Activated T-cell treated with anti-CD3 and anti-CD28 coated beads, Interleukin-2, amount 50 U/mL, for 72 hours (primary cell): ENCODE results near the gene TBX15. TPM values are rescaled to one million over a fixed set of nuclear protein-coding genes. Genes with fewer than 3 reads are reported as not detected.
A peak's percentile ranks its signal among the peaks of the same experiment; 100 is the strongest.

Source experiments
- ATAC-seq, 2 donors: fragments of 150-1000 bp; cut with Tn5 transposase; replicated peaks in 1 of 2; 2 replicates each; pipeline ENCODE4 v1.10.0; 2021; ENCODE audit warnings: moderate library complexity in 2 of 2, mild to moderate bottlenecking in 1 of 2
- DNase-seq, 2 donors: peaks; one replicate each; pipeline ENCODE4 v3.0.0; 2021 to 2022; ENCODE audit warnings: mixed read lengths in 1 of 2
- H3K27ac Mint-ChIP-seq: one replicate; pipeline ENCODE4 v1.8.0; 2022; ENCODE audit warnings: mild to moderate bottlenecking, moderate library complexity, mixed read lengths
- H3K27me3 Mint-ChIP-seq: one replicate; pipeline ENCODE4 v1.8.0; 2022; ENCODE audit warnings: low read depth, mixed read lengths
- H3K36me3 Mint-ChIP-seq, 2 donors: one replicate each; pipeline ENCODE4 v1.8.0; 2022; ENCODE audit warnings: mixed read lengths in 2 of 2, mild to moderate bottlenecking in 1 of 2; ENCODE audit not compliant: insufficient read depth in 2 of 2
- H3K4me1 Mint-ChIP-seq: one replicate; pipeline ENCODE4 v1.8.0; 2022; ENCODE audit warnings: low read depth, mixed read lengths
- H3K4me3 Mint-ChIP-seq, 2 donors: one replicate each; pipeline ENCODE4 v1.8.0; 2022; ENCODE audit warnings: mild to moderate bottlenecking in 2 of 2, mixed read lengths in 2 of 2, moderate library complexity in 2 of 2
- H3K9me3 Mint-ChIP-seq, 2 donors: one replicate each; pipeline ENCODE4 v1.8.0; 2022; ENCODE audit warnings: mixed read lengths in 2 of 2
- total RNA-seq, 2 donors: library from RNA; stranded (reverse); gene quantifications; one replicate each; pipeline ENCODE4 v1.2.3, GENCODE V29; 2022

TBX15 gene
- total RNA-seq, 2 donors from 2014 or later, result 0.07 to 0.10 TPM

GRCh38 chr1:118987468-118988185, 516 bp downstream of the TBX15 start:
- ATAC-seq, result peak; percentile 32 to 37
- Mint-ChIP-seq H3K9me3 (peaks cover 1 to 2% of the 10 kb centered on the region in 2 donors), H3K4me1 (peaks cover 31% of the 10 kb centered on the region), H3K36me3 (peaks cover 9 to 28% of the 10 kb centered on the region in 2 donors), H3K27me3 (peaks cover 100% of the 10 kb centered on the region), H3K27ac (no peak overlapping the region), H3K4me3 (peak overlapping the region; percentile 60 to 82)
- no peak for DNase-seq

DNA sequence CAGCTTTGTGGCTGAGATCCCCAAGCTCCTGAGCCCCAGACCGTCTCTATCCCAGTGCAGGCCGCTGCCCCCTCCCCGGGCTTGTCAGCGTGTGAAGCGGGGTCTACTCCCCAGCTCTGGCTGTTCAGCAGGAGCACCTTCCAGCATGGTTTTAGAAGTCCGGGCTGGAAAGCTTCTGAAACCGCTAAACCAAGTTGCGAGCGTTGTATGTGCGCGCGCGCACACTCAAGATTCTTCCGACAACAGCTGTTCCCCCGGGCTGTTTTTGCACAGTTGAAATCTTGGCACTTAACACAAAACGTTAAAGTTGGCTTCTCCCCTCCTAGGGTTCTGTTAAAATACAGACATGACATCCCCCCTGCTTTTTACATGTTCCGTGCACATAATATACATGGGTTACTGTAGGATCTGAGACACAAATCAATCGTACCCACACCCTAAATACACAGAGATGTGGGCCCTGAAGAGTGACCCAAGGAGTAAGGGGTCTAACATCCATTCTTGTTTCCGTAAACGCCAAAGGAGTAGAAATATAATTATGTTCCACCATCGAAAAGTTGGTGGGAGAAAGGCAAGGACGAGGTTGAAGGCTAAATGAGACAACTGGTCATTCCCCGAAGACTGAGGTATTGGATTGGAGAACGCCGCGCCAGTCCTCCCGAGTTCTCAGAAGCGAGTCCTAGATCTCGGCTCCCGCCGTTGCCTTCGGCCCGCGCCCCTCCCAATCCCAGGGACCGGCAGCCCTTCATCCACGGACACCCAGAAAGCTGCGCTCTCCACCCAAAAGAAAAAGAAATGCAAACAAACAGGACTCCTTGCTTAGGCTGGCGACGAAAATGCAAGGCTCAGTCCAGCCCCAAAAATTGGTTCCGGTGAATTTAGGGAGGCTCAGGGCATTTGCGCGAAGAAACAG, 1.3 kb downstream of the TBX15 start:
- Mint-ChIP-seq H3K4me3 (peak overlapping the region; percentile 60 to 82), H3K4me1 (peaks cover 31% of the 10 kb centered on the region), H3K27me3 (peaks cover 100% of the 10 kb centered on the region), H3K27ac (peak overlapping the region; percentile 57), H3K36me3 (peaks cover 8 to 26% of the 10 kb centered on the region in 2 donors), H3K9me3 (peaks cover 1 to 2% of the 10 kb centered on the region in 2 donors)
- DNase-seq (no peak), ATAC-seq (no peak)

GRCh38 chr1:118985640-118986554, 2.2 kb downstream of the TBX15 start:
- no peak for ATAC-seq
- H3K27ac Mint-ChIP-seq, result peak overlapping the region; percentile 68
- H3K9me3 Mint-ChIP-seq, result peaks cover 1 to 2% of the 10 kb centered on the region in 2 donors
- H3K4me3 Mint-ChIP-seq, result peak overlapping the region; percentile 63 to 82
- peaks cover 31% of the 10 kb centered on the region for H3K4me1 Mint-ChIP-seq
- DNase-seq, result no peak
- H3K27me3 Mint-ChIP-seq, result peaks cover 96% of the 10 kb centered on the region
- peaks cover 10 to 26% of the 10 kb centered on the region in 2 donors for H3K36me3 Mint-ChIP-seq

GRCh38 chr1:118984722-118985639, 3.2 kb downstream of the TBX15 start:
- peaks cover 31% of the 10 kb centered on the region for H3K4me1 Mint-ChIP-seq
- H3K36me3 Mint-ChIP-seq, result peaks cover 10 to 26% of the 10 kb centered on the region in 2 donors
- H3K9me3 Mint-ChIP-seq, result peaks cover 1 to 2% of the 10 kb centered on the region in 2 donors
- H3K27me3 Mint-ChIP-seq, result peaks cover 95% of the 10 kb centered on the region
- H3K4me3 Mint-ChIP-seq, result peak overlapping the region; percentile 63 to 77
- DNase-seq (no peak), ATAC-seq (no peak)
- H3K27ac Mint-ChIP-seq, result peak overlapping the region; percentile 69

DNA sequence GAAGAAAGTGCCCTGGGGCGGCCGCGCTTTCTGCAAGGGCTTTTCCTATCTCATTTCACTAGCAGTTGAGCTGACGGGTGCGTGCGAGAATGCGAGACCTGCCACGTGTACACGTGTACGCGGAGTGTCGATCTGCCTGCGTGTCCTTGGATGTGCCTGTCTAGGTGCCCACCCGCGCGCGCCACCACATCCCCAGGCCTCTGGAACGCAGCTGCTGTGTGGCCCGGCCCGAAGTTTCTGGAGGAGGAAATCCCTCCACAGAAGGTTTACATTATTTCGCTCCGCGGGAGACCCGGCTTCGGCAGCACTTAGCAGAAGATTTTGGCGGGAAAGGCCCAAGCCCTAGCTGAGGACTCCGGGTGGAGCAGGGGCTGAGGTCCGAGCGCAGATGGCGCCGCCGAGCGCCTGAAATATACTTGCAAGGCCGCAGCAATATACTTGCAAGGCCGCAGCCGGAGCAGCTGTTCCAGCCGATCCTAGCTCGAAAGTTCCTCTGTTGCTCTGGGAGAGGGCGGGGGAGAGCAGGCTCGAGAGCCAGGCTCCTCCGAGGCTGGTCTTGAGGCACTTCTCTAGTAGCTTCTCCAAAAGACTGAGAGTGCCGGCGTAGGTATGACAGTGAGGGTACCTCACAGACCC, 3.9 kb downstream of the TBX15 start:
- peak overlapping the region; percentile 50 for H3K27ac Mint-ChIP-seq
- H3K9me3 Mint-ChIP-seq, result peaks cover 1 to 2% of the 10 kb centered on the region in 2 donors
- peak overlapping the region; percentile 63 to 77 for H3K4me3 Mint-ChIP-seq
- no peak for ATAC-seq
- peaks cover 10 to 26% of the 10 kb centered on the region in 2 donors for H3K36me3 Mint-ChIP-seq
- no peak for DNase-seq
- peaks cover 31% of the 10 kb centered on the region for H3K4me1 Mint-ChIP-seq
- H3K27me3 Mint-ChIP-seq, result peaks cover 95% of the 10 kb centered on the region

- Mint-ChIP-seq H3K36me3 (peaks cover 10 to 26% of the 10 kb centered on the region in 2 donors), H3K27me3 (peaks cover 94% of the 10 kb centered on the region)
These were observed 4.5 kb downstream of the TBX15 start for GRCh38 chr1:118983558-118984041.

GRCh38 chr1:118982821-118983557, 5.2 kb downstream of the TBX15 start:
- H3K27ac Mint-ChIP-seq, result no peak overlapping the region
- peaks cover 1 to 2% of the 10 kb centered on the region in 2 donors for H3K9me3 Mint-ChIP-seq
- peaks cover 10 to 26% of the 10 kb centered on the region in 2 donors for H3K36me3 Mint-ChIP-seq

More at GRCh38 chr1:118983558-118984041, 4.5 kb downstream of the TBX15 start:
- peaks cover 31% of the 10 kb centered on the region for H3K4me1 Mint-ChIP-seq
- ATAC-seq, result no peak
- peak overlapping the region; percentile 50 for H3K27ac Mint-ChIP-seq
- H3K9me3 Mint-ChIP-seq, result peaks cover 1 to 2% of the 10 kb centered on the region in 2 donors
- no peak for DNase-seq
- H3K4me3 Mint-ChIP-seq, result peak overlapping the region in 1 of 2 donors; percentile 25

GRCh38 chr1:118982266-118982665, 5.9 kb downstream of the TBX15 start:
- peaks cover 1 to 2% of the 10 kb centered on the region in 2 donors for H3K9me3 Mint-ChIP-seq
- DNase-seq (no peak), ATAC-seq (no peak)
- H3K27me3 Mint-ChIP-seq, result peaks cover 94% of the 10 kb centered on the region
- H3K27ac Mint-ChIP-seq, result no peak overlapping the region
- peaks cover 31% of the 10 kb centered on the region for H3K4me1 Mint-ChIP-seq
- H3K4me3 Mint-ChIP-seq, result no peak overlapping the region
- peaks cover 10 to 26% of the 10 kb centered on the region in 2 donors for H3K36me3 Mint-ChIP-seq

More at GRCh38 chr1:118982821-118983557, 5.2 kb downstream of the TBX15 start:
- H3K4me3 Mint-ChIP-seq, result no peak overlapping the region
- peaks cover 31% of the 10 kb centered on the region for H3K4me1 Mint-ChIP-seq
- peaks cover 94% of the 10 kb centered on the region for H3K27me3 Mint-ChIP-seq
- no peak for DNase-seq
- ATAC-seq, result no peak

DNA sequence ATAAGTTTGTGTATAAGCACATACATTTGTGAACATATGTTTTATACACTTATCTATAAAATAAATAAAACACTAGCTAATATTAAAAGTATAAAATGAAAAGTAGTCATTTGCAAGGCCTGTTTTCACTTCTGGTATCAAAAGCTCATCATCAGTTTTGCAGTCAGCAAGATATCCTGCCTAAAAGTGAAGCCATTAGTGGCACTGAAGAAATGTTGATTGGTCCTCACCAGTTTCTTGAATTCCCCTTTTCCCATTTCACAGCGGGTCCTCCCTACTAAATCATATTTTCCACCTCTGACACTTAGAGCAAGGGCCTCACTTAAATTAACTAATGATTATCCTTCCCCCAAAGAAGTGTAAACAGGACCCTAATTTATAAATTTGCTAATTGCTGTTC, 6.7 kb downstream of the TBX15 start:
- H3K9me3 Mint-ChIP-seq, result peaks cover 1 to 2% of the 10 kb centered on the region in 2 donors
- no peak for DNase-seq
- ATAC-seq, result no peak
- peaks cover 10 to 24% of the 10 kb centered on the region in 2 donors for H3K36me3 Mint-ChIP-seq
- no peak overlapping the region for H3K4me3 Mint-ChIP-seq
- peaks cover 90% of the 10 kb centered on the region for H3K27me3 Mint-ChIP-seq
- peaks cover 30% of the 10 kb centered on the region for H3K4me1 Mint-ChIP-seq
- H3K27ac Mint-ChIP-seq, result no peak overlapping the region

DNA sequence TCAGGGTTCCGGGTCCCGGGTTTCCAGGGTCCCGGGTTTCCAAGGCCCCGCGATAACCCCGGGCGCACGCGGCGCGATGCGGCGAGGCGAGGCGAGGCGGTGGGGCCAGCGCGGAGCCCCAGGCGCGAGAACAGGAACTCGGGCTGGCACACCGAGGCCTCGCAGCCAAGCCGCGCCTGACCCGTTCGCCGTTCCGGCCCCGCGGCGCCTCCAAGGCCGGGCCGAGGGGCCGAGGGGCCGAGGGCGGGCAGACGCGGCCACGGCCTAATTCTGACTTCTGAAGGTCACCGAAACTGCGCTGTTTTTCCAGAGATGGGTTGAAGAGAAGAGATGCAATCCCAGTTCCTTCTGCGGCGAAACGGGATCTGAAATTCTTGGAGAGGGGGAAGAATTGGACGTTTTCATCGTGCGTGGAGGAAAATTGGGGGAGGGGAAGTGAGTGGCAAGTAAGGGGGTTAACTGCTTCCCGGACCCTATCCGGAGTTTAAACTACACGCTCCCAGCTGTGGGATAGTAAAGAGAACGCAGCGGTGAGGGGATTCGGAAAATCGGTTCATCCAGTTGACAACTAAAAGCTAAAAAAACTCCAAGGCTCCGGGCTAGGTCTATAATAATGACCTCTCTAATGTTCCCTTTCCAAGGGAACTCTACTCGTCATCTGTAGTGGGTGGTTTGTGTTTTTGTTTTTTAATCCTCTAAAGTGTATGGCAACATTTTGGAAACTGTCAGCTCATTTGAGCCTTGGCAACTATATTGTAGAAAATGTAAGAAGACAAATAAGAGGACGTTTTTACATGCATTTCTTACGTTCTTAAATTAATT, 8.2 kb downstream of the TBX15 start:
- peaks cover 15% of the 10 kb centered on the region for H3K4me1 Mint-ChIP-seq
- H3K27me3 Mint-ChIP-seq, result peaks cover 90% of the 10 kb centered on the region
- H3K4me3 Mint-ChIP-seq, result peak overlapping the region; percentile 27 to 47
- DNase-seq (no peak), ATAC-seq (no peak)
- H3K27ac Mint-ChIP-seq, result no peak overlapping the region
- peaks cover 8 to 15% of the 10 kb centered on the region in 2 donors for H3K36me3 Mint-ChIP-seq
- peaks cover 1 to 2% of the 10 kb centered on the region in 2 donors for H3K9me3 Mint-ChIP-seq
